HG03378 (cell line): ENCODE measurements around the gene H6PD.

ENCODE experiments used
- ATAC-seq: cut with Tn5 transposase; IDR thresholded peaks from one replicate; pipeline ENCODE4 v1.9.1; 2021; ENCODE audit warnings: mild to moderate bottlenecking, moderate library complexity; ENCODE audit not compliant: unreplicated experiment

Gene H6PD

DNA sequence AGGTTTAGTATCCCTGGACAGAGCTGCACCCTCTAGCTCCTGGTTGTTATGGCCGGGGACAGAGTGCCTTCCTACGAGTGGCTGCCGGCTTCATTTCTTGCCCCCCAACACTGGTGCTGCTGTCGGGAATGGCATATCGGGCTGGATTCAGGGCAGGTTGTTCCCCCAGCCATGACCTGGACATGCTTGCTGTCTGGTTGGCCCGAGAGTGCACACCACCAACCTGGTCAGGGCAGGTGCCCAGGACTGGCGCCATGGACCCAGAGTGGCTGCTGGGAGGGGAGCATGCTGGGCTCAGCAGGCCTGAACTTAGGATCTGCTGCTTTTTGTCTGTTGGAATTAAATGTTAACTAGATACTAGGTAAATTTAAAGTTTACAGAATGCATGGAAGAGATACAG, 21.8 kb downstream of the H6PD start:
- no peak for ATAC-seq

DNA sequence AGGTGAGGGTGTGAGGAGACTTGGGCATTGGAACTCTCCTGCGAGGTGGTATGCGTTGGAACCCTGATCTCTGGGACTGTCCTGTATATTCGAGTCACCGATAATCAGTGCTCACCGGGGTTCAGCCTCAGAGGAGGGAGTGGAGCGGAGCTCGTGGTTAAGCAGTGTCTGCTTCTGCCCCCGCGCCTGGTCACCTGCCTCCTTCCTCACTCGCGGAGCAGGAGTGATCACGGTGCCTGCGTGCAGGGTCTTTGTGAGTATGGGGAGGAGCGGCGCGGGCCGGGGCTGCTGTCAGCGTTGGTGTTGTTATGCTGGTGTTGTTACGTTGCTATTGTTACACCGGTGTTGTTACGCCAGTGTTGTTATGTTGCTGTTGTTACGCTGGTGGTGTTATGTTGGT, 23.3 kb downstream of the H6PD start:
- no peak for ATAC-seq

GRCh38 chr1:9258629-9259028, 24.1 kb downstream of the H6PD start:
- ATAC-seq, result no peak

- no peak for ATAC-seq
These were observed 25.6 kb downstream of the H6PD start for GRCh38 chr1:9260059-9260766.

DNA sequence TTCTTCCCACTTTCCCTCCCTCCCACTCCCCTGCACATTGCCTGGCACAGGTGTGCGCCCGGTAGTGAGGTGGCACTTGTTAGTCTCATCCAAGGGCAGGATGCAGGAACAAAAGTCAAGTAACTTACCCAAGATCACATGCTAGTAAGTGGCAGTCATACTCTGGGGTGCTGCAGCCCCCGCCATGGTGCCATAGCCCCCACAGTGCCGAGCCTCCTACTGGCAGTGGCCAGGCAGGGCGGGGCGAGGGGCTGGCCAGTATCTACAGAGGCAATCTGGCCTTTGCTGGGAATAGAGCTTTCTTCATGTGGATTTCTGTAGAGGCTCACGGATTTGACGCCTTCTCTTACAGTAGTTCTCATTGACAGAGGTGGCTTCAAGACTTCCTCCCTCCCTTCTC, 26.9 kb downstream of the H6PD start:
- no peak for ATAC-seq

DNA sequence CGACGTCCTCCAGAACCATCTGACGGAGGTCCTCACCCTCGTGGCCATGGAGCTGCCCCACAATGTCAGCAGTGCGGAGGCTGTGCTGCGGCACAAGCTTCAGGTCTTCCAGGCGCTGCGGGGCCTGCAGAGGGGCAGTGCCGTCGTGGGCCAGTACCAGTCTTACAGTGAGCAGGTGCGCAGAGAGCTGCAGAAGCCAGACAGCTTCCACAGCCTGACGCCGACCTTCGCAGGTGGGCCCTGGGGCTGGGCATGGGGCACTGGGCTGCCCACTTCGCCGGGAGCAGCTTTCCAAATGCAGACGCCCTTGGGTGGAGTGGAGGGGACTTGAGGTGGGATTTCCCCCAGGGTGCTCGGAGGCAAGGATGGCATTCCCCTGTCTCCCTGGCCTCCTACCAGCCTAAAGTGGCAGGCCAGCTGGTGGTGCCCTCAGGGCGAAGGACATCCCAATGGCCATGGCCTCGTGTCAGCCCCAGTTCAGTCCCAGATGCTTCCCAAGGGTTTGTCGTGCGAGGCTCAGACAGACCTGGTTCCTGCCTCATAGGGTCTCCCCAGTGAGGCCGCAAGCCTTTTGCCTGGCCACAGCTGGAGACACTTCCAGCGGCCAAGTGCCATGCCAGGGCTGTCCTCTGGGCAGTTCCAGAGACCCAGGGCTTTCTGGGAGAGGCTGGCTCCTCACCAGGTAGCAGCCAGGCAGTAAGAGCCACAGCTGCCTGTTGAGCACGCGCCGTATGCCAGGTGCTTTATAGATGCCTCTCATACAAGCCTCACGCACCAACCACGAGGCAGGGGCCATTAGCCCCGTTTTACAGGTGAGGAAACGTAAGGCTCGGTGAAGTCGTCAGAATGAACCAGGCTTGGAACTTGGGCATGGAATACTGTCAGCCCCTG, 27.8 kb downstream of the H6PD start:
- no peak for ATAC-seq

- no peak for ATAC-seq
These were observed 28.8 kb downstream of the H6PD start for GRCh38 chr1:9263276-9263855.

GRCh38 chr1:9263984-9264872, 29.7 kb downstream of the H6PD start:
- ATAC-seq, result no peak

DNA sequence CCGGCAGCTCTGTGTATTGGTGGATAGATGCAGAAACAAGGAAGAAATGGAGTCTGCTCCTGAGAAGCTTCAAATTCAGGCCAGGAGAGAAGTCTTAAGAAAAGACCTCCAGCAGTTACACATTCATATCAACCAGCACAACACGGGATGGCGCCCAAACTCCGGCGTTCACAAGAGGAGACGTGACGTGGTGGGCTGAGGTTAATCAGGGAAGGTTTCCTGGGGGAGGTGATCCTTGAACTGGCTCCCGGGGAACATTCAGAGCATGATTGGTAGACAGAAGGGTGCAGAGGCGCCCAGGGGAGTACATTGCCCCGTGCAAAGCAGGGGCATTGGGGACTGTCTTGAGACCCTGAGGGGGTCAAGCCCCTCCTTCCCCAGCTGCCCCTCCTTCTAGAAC, 30.5 kb downstream of the H6PD start:
- no peak for ATAC-seq

DNA sequence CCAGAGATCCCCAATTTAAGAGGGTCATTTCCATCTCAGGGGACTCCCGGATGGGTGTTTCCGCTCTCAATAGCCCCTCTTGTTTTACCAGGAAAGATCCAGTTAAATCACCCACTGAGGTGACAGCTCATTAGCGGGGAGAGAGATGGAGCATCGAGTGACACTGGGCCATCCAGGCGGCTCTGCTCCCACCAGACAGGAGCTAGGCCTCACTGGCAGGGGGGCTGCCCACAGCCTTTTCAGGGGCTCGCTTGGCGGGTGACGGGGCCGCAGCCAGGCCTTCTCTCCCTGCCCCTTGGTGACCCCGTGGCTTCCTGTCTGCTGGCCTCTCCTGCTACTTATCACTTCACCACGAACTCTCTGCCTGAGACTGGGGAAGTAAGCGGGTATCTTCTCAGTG, 31.4 kb downstream of the H6PD start:
- no peak for ATAC-seq

GRCh38 chr1:9267352-9267686, 32.7 kb downstream of the H6PD start:
- ATAC-seq, result no peak

DNA sequence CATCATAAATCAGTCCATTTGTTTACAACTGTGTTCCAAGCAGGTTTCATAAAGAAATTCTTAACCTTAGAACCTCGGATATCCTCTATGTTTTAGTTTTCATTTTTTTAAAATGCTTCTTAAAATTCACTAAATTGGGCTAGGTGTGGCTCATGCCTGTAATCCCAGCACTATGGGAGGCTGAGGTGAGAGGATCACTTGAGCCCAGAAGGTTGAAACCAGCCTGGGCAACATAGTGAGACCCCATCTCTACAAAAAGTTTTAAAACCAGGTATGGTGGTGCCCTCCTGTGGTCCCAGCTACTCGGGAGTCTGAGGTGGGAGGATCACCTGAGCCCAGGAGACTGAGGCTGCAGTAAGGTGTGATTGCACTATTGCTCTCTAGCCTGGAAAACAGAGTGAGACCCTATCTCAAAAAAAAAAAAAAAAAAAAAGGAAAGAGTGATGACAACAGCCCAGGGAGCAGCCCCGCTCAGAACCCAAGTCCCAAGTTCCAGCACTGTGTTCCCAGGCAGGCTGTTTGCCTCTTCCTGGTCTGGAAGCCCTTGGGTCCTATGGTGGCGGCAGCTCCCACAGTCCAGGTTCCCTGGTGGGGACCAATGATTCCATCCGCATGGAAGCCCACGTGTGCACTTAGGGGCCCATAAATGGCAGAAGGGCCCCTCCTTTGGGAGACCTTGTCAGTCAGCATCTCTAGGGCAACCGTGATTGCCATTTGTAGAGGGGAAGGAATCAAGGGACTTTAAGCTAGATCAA, 33.4 kb downstream of the H6PD start:
- ATAC-seq, result no peak

DNA sequence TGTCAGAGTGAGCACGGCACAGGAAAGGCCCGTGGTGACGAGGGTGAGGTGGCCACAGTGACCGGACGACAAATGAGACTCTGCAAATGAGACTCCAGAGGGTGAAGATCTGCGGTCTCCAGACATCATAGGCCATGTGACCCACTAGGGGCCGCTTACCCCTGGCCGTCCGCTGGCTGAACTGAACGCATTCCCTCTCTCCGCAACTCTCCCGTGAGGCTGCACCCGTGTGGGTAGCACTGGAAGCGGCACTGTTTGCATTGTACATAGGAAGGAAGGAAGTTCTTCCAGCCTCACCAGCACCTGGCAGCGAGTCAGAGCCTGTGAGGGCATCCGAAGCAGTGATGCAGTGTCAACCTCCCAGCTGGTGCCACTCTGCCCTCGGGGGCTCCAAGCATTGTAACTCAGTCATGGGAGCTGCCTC, 34.5 kb downstream of the H6PD start:
- ATAC-seq, result no peak

DNA sequence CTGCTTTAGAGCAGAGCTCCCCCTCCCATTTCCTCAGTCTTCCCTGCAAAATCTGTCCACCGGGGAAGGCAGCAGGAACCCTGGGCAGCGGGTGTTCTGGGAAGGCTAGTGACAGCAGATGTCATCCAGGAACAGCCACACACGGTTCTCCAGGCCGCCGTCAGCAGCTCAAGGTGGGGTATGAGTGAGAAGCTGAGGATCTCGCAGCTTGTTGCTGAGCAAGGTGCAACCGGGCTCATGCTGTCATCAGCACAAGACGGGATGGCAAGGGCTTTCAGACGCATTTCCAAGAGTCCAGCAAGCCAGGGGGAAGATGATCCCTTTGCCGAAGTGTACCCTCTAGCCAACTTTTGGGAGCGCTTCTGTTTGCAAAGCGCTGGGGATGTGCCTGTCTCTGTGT, 35.1 kb downstream of the H6PD start:
- ATAC-seq, result no peak

- ATAC-seq, result no peak
These were observed 35.8 kb downstream of the H6PD start for GRCh38 chr1:9270290-9270883.

DNA sequence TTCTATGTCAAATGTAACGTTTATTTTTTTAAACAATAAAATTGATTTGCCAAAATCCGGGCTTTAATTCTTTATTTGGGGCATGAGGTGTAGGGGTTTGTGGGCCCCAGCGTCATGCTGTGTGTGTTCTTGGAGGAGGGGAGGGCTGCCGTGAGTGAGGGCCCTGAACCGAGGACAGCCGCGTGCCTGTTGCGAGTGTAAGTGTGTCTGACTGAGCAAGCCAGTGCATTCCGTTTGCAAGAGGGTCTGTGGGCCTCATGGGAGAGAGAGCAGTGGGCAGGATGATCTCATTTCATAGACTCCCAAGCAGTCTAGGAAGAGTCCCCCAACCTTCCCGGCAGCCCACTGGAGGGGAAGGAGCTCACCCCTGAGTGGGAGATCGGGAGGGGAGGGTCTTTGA, 36.7 kb downstream of the H6PD start:
- no peak for ATAC-seq

GRCh38 chr1:9271861-9272595, 37.5 kb downstream of the H6PD start:
- no peak for ATAC-seq

DNA sequence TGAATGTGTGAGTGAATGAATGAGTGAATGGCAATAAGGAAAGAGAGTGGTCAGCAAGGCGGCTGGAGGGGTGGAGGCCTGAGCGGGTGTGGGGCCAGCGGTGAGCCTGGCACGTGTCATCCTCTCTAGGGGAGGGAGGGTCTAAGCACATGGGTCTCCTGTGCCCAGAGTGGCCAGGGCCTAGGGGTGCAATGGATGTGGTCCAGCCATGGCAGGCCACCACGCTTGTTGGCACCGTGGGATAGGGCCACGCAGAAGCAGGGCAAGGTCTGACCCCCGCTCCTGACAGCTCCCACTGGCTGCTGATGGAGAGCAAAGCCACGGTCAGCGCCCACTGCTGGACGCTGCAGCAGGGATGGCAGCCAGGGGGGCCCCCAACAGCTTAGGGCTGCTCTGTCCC, 38.6 kb downstream of the H6PD start:
- no peak for ATAC-seq

DNA sequence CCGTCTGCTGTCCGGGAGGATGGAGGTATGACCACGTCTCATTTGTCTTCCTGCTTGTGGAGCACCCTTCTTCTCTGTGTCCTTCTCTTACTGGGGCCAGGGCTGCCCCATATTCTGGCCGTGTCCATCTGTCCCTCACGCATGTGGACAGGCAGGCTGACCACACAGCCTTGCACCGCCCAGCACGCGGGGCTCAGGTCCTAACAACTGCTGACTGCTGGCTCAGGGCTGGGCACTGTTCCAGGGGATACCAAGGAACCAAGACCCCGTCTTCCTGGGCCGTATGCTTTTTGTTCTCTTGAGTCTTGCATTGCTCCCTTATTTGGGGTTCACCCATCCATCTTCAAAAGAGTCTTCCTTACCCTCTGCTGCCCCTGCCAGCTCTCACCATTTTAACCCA, 40.6 kb downstream of the H6PD start:
- ATAC-seq, result no peak
